IMR-90 (cell line): ENCODE measurements around the gene SMAD2.

Source experiments
- BHLHE40 ChIP-seq: fragments of 150-350 bp; IDR thresholded peaks from 2 replicates; pipeline ENCODE4 v1.6.1; 2016; ENCODE audit warnings: mild to moderate bottlenecking, low read depth, low read length
- CEBPB ChIP-seq: IDR thresholded peaks from 2 replicates; pipeline ENCODE4 v1.6.1; 2012; ENCODE audit warnings: low read depth, low read length, improper control_type of control experiment
- FOS ChIP-seq: fragments of 150-350 bp; IDR thresholded peaks from 2 replicates; pipeline ENCODE4 v1.6.1; 2016; ENCODE audit warnings: low read depth, low read length
- MAFK ChIP-seq: IDR thresholded peaks from 2 replicates; pipeline ENCODE4 v1.6.1; 2012; ENCODE audit warnings: low read depth, low read length, improper control_type of control experiment
- MXI1 ChIP-seq: IDR thresholded peaks from 2 replicates; pipeline ENCODE4 v1.6.1; 2012; ENCODE audit warnings: low read depth, mild to moderate bottlenecking, low read length, moderate library complexity, borderline replicate concordance
- NFE2L2 ChIP-seq: fragments of 150-350 bp; IDR thresholded peaks from 2 replicates; pipeline ENCODE4 v1.6.1; 2016; ENCODE audit warnings: low read depth, mild to moderate bottlenecking, low read length
- POLR2A ChIP-seq: IDR thresholded peaks from 2 replicates; pipeline ENCODE4 v1.6.1; 2012; ENCODE audit warnings: mild to moderate bottlenecking, low read depth, low read length
- RAD21 ChIP-seq: IDR thresholded peaks from 2 replicates; pipeline ENCODE4 v1.6.1; 2012; ENCODE audit warnings: low read length, improper control_type of control experiment
- RCOR1 ChIP-seq: IDR thresholded peaks from 2 replicates; pipeline ENCODE4 v1.6.1; 2012; ENCODE audit warnings: mild to moderate bottlenecking, low read length, improper control_type of control experiment; ENCODE audit not compliant: insufficient replicate concordance
- RFX5 ChIP-seq: IDR thresholded peaks from 2 replicates; pipeline ENCODE4 v1.8.0; 2012; ENCODE audit warnings: low read depth, mild to moderate bottlenecking, low read length, moderate library complexity
- SMC3 ChIP-seq: fragments of 150-350 bp; IDR thresholded peaks from 2 replicates; pipeline ENCODE4 v1.6.1; 2016; ENCODE audit warnings: low read depth, mild to moderate bottlenecking, antibody characterized with exemption, low read length, moderate library complexity
- TF ChIP-seq, protein P1 (sequence below): conservative IDR thresholded peaks from 2 replicates; pipeline ENCODE4 v1.5.1; 2012; ENCODE audit warnings: mild to moderate bottlenecking, low read depth, low read length, improper control_type of control experiment
- TF ChIP-seq, protein P2 (sequence below): fragments of 150-350 bp; IDR thresholded peaks from 2 replicates; pipeline ENCODE4 v1.6.1; 2017; ENCODE audit warnings: mild to moderate bottlenecking, antibody characterized with exemption, low read length, low read depth
- TF ChIP-seq, protein P3 (sequence below): fragments of 150-350 bp; IDR thresholded peaks from 2 replicates; pipeline ENCODE4 v1.6.1; 2016; ENCODE audit warnings: low read depth, mild to moderate bottlenecking, low read length, moderate library complexity, borderline replicate concordance

DNA sequence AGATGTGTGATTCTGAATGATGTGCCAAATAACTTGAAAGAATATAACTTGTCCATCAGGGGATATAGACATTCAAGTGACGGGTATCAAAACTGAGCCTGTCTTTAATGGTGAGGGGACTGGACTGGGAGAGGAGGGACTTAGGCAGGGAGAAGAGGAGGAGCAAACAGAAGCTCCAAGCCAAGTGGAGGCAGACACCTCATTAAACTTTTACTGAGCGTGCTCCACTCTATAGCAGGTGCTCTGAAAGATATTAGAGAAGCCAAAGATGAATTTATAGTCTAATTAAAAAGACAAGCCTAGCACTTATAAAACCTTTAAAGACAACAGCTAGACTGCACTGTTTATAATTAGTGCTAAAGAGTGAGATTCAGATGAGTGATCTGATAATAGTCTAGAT is 47.7 kb upstream of the SMAD2 start:
- TF ChIP-seq POLR2A (no peak), SMC3 (no peak), MAFK (no peak), FOS (no peak), CEBPB (no peak), RFX5 (no peak), RAD21 (no peak), BHLHE40 (no peak), NFE2L2 (no peak), RCOR1 (no peak), MXI1 (no peak)
- TF ChIP-seq, protein P1, sequence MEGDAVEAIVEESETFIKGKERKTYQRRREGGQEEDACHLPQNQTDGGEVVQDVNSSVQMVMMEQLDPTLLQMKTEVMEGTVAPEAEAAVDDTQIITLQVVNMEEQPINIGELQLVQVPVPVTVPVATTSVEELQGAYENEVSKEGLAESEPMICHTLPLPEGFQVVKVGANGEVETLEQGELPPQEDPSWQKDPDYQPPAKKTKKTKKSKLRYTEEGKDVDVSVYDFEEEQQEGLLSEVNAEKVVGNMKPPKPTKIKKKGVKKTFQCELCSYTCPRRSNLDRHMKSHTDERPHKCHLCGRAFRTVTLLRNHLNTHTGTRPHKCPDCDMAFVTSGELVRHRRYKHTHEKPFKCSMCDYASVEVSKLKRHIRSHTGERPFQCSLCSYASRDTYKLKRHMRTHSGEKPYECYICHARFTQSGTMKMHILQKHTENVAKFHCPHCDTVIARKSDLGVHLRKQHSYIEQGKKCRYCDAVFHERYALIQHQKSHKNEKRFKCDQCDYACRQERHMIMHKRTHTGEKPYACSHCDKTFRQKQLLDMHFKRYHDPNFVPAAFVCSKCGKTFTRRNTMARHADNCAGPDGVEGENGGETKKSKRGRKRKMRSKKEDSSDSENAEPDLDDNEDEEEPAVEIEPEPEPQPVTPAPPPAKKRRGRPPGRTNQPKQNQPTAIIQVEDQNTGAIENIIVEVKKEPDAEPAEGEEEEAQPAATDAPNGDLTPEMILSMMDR, result no peak
- TF ChIP-seq, protein P2, sequence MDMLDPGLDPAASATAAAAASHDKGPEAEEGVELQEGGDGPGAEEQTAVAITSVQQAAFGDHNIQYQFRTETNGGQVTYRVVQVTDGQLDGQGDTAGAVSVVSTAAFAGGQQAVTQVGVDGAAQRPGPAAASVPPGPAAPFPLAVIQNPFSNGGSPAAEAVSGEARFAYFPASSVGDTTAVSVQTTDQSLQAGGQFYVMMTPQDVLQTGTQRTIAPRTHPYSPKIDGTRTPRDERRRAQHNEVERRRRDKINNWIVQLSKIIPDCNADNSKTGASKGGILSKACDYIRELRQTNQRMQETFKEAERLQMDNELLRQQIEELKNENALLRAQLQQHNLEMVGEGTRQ, result no peak
- TF ChIP-seq, protein P3, sequence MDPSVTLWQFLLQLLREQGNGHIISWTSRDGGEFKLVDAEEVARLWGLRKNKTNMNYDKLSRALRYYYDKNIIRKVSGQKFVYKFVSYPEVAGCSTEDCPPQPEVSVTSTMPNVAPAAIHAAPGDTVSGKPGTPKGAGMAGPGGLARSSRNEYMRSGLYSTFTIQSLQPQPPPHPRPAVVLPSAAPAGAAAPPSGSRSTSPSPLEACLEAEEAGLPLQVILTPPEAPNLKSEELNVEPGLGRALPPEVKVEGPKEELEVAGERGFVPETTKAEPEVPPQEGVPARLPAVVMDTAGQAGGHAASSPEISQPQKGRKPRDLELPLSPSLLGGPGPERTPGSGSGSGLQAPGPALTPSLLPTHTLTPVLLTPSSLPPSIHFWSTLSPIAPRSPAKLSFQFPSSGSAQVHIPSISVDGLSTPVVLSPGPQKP, result no peak
